IMR-90 (cell line): Measurements from ENCODE around the gene HTR5A.

Experiments used
- BHLHE40 ChIP-seq: fragments of 150-350 bp; IDR thresholded peaks from 2 replicates; pipeline ENCODE4 v1.6.1; 2016; ENCODE audit warnings: mild to moderate bottlenecking, low read depth, low read length
- POLR2A ChIP-seq: IDR thresholded peaks from 2 replicates; pipeline ENCODE4 v1.6.1; 2012; ENCODE audit warnings: mild to moderate bottlenecking, low read depth, low read length
- RAD21 ChIP-seq: IDR thresholded peaks from 2 replicates; pipeline ENCODE4 v1.6.1; 2012; ENCODE audit warnings: low read length, improper control_type of control experiment
- TF ChIP-seq, protein P1 (sequence below): conservative IDR thresholded peaks from 2 replicates; pipeline ENCODE4 v1.5.1; 2012; ENCODE audit warnings: mild to moderate bottlenecking, low read depth, low read length, improper control_type of control experiment

GRCh38 chr7:155053002-155053401 lies 17.1 kb upstream of the HTR5A start:
- TF ChIP-seq, protein P1, sequence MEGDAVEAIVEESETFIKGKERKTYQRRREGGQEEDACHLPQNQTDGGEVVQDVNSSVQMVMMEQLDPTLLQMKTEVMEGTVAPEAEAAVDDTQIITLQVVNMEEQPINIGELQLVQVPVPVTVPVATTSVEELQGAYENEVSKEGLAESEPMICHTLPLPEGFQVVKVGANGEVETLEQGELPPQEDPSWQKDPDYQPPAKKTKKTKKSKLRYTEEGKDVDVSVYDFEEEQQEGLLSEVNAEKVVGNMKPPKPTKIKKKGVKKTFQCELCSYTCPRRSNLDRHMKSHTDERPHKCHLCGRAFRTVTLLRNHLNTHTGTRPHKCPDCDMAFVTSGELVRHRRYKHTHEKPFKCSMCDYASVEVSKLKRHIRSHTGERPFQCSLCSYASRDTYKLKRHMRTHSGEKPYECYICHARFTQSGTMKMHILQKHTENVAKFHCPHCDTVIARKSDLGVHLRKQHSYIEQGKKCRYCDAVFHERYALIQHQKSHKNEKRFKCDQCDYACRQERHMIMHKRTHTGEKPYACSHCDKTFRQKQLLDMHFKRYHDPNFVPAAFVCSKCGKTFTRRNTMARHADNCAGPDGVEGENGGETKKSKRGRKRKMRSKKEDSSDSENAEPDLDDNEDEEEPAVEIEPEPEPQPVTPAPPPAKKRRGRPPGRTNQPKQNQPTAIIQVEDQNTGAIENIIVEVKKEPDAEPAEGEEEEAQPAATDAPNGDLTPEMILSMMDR = no peak
- TF ChIP-seq POLR2A (no peak), RAD21 (no peak), BHLHE40 (no peak)
